Neuronal stem cell (in vitro differentiated cells): Measurements from ENCODE around the gene KCNQ1.

Source experiments
- DNase-seq: peaks from one replicate; pipeline ENCODE4 v3.0.0-alpha.2; 2013; ENCODE audit warnings: low spot score
- H2AFZ ChIP-seq: one replicate; pipeline ENCODE4 v1.6.1; 2013; ENCODE audit warnings: mild to moderate bottlenecking, low read length, inconsistent platforms
- H2AK5ac ChIP-seq: 2 replicates; pipeline ENCODE4 v1.6.1; 2013; ENCODE audit warnings: low read depth, mild to moderate bottlenecking, inconsistent platforms, low read length, moderate library complexity, mixed read lengths
- H2BK120ac ChIP-seq: 2 replicates; pipeline ENCODE4 v1.6.1; 2013; ENCODE audit warnings: low read depth, mild to moderate bottlenecking, inconsistent platforms, low read length, moderate library complexity, mixed read lengths
- H2BK12ac ChIP-seq: one replicate; pipeline ENCODE4 v1.6.1; 2013; ENCODE audit warnings: low read length, inconsistent platforms
- H2BK15ac ChIP-seq: 2 replicates; pipeline ENCODE4 v1.6.1; 2013; ENCODE audit warnings: mild to moderate bottlenecking, low read length, inconsistent platforms, mixed read lengths
- H2BK5ac ChIP-seq: one replicate; pipeline ENCODE4 v1.6.1; 2013; ENCODE audit warnings: inconsistent platforms, mild to moderate bottlenecking, low read length, moderate library complexity
- H3K14ac ChIP-seq: one replicate; pipeline ENCODE4 v1.6.1; 2013; ENCODE audit warnings: low read length, inconsistent platforms
- H3K18ac ChIP-seq: 2 replicates; pipeline ENCODE4 v1.6.1; 2013; ENCODE audit warnings: low read length, inconsistent platforms
- H3K23ac ChIP-seq: 2 replicates; pipeline ENCODE4 v1.6.1; 2013; ENCODE audit warnings: low read depth, mild to moderate bottlenecking, mixed read lengths, low read length, inconsistent platforms; ENCODE audit not compliant: poor library complexity
- H3K27ac ChIP-seq: replicated peaks from 3 replicates; pipeline ENCODE4 v1.5.1; 2013; ENCODE audit warnings: low read length, inconsistent platforms
- H3K27me3 ChIP-seq, 3 experiments: 2 replicates each; pipeline ENCODE4 v1.6.1; 2013; ENCODE audit warnings: low read length in 3 of 3, mild to moderate bottlenecking in 2 of 3, inconsistent platforms in 1 of 3, low read depth in 1 of 3, mixed read lengths in 1 of 3, moderate library complexity in 1 of 3; ENCODE audit not compliant: control insufficient read depth in 3 of 3, insufficient read depth in 3 of 3
- H3K36me3 ChIP-seq, 2 donors: replicated peaks in 1 of 2; 2 replicates each; pipeline ENCODE4 v1.6.1; 2013; ENCODE audit warnings: low read length in 2 of 2; ENCODE audit not compliant: control insufficient read depth in 2 of 2, insufficient read depth in 2 of 2
- H3K4ac ChIP-seq: 2 replicates; pipeline ENCODE4 v1.6.1; 2013; ENCODE audit warnings: inconsistent platforms, mild to moderate bottlenecking, low read length, moderate library complexity
- H3K4me1 ChIP-seq, 2 donors: 1 replicate in 1 of 2; 2 replicates in 1 of 2; pipeline ENCODE4 v1.6.1; 2013; ENCODE audit warnings: low read length in 2 of 2, low read depth in 1 of 2; ENCODE audit not compliant: control insufficient read depth in 2 of 2, insufficient read depth in 1 of 2
- H3K4me2 ChIP-seq: one replicate; pipeline ENCODE4 v1.6.1; 2013; ENCODE audit warnings: mild to moderate bottlenecking, low read length, inconsistent platforms; ENCODE audit not compliant: insufficient read depth, poor library complexity, severe bottlenecking
- H3K4me3 ChIP-seq, 2 donors: 2 replicates each; pipeline ENCODE4 v1.5.1; 2013; ENCODE audit warnings: low read length in 2 of 2, mild to moderate bottlenecking in 2 of 2, inconsistent platforms in 1 of 2, moderate library complexity in 1 of 2
- H3K79me1 ChIP-seq: one replicate; pipeline ENCODE4 v1.6.1; 2013; ENCODE audit warnings: low read depth, mild to moderate bottlenecking, inconsistent platforms, low read length, moderate library complexity
- H3K9ac ChIP-seq: one replicate; pipeline ENCODE4 v1.6.1; 2013; ENCODE audit warnings: mild to moderate bottlenecking, low read depth, low read length, inconsistent platforms; ENCODE audit not compliant: poor library complexity
- H3K9me3 ChIP-seq, 2 donors: replicated peaks in 1 of 2; 2 replicates each; pipeline versions ENCODE3 to v1.6.1; 2013; ENCODE audit warnings: low read length in 2 of 2, mild to moderate bottlenecking in 2 of 2, inconsistent platforms in 1 of 2, low read depth in 1 of 2, mixed read lengths in 1 of 2, moderate library complexity in 1 of 2; ENCODE audit not compliant: control insufficient read depth in 2 of 2, insufficient read depth in 1 of 2
- H4K8ac ChIP-seq: one replicate; pipeline ENCODE4 v1.6.1; 2013; ENCODE audit warnings: low read depth, mild to moderate bottlenecking, inconsistent platforms, low read length, moderate library complexity
- H4K91ac ChIP-seq: one replicate; pipeline ENCODE4 v1.6.1; 2013; ENCODE audit warnings: low read length, low read depth, mild to moderate bottlenecking, inconsistent platforms; ENCODE audit not compliant: poor library complexity
- WGBS, 2 donors: extraction: QIAGEN DNeasy Blood & Tissue Kit; methylation state at CpG; one replicate each; pipeline ENCODE4 v1.1.7; 2013; ENCODE audit warnings: missing lambda C conversion rate in 2 of 2, mixed read lengths in 1 of 2; ENCODE audit not compliant: insufficient read length in 2 of 2, insufficient replicate concordance in 1 of 2; ENCODE audit errors: extremely low coverage in 2 of 2; 5-methylcytosine and 5-hydroxymethylcytosine counted together

KCNQ1 gene

DNA sequence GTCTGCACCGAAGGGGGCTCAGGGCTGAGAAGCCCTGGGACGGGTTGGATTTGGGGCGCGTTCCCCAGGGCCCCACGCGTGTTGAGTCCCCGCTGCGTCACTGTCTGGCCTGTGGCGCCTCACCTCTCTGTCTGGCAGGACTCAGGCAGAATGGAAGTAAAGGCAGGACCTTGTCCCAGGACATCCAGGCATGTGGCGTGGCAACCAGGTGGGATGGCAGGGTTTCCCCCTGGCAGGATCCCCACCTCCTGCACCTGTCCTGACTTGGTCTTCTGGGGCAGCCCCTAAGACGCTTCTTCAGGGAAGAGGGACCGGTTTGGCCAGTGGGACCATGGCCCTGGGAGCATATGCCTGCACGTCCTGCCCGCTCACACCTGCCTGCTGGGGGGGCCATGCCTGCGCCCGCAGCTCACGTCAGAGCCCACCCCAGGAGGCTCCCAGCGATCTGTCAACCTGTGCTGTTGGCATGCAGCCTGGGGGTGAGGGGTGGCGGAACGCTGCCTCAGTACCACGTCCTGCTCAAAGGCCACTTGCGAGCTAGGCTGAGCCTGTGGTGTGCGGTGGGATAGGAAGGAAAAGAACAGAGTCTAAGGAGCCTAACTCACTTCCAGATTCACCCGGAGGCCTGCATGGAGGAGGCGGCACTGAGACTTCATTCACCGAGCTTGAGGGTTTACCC lies 72.7 kb downstream of the KCNQ1 start:
- Histone ChIP-seq H4K8ac (no peak overlapping the region), H2BK120ac (no peak overlapping the region), H3K79me1 (no peaks in the 10 kb centered on the region), H3K27me3 (peaks cover 0 to 15% (median 0%) of the 10 kb centered on the region in 3 experiments), H3K18ac (peak overlapping the region; percentile 80), H2AK5ac (peak overlapping the region; percentile 88), H3K14ac (peak overlapping the region; percentile 71), H4K91ac (no peak overlapping the region), H2AFZ (no peak overlapping the region), H2BK5ac (peak overlapping the region; percentile 53), H3K36me3 (no peaks in the 10 kb centered on the region), H3K9me3 (no peaks in the 10 kb centered on the region), H3K27ac (no peak overlapping the region), H3K4ac (no peak overlapping the region), H3K23ac (peak overlapping the region; percentile 80), H3K9ac (no peak overlapping the region), H3K4me2 (no peak overlapping the region), H2BK15ac (peak overlapping the region; percentile 58), H2BK12ac (peak overlapping the region; percentile 58), H3K4me1 (no peaks in the 10 kb centered on the region), H3K4me3 (no peak overlapping the region)
- WGBS, 2 donors, result no CpG with 5 or more reads among the region's 26 CpGs
- no peak for DNase-seq

DNA sequence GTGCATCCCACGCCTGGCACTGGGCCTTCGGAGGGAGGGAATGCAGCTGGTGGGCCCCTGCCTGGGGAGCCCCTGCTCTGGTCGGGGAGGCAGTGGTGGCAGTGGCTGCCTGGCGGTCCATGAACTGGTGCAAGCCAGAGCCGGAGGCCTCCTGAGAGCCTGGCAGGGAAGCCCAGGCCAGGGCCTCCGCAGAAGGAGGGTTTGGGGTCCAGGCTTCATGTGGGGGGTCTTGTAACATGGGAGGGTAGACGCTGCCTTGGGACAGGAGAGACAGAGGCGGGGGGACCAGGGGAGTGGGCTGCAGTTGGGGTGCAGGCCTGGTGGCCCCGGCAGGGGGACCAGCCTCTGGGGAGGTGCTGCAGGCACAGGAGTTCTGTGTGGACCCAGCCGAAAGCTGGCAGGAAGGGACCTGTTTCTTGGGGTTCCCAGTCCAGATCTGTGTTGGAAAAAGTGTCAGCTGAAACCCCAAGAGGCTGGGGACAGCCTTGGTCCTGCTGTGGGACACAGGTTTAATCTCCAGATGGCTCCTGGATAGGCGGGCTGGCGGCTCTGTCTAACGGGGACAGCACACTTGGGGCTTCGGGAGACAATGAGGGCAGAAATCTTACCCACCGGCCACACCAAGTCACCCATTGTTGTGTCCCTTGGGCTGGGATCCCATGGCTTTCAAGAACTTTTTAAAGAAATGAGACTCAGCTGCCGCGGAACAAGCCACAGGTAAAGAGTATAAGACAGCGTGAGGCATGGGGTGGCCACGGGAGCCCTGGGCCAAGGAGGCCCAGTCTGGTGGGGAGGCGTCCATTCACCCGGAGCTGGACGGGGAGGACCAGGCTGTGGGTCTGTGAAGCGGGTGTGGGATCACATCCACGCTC lies 73.5 kb downstream of the KCNQ1 start:
- Histone ChIP-seq H3K27ac (no peak overlapping the region), H2BK12ac (no peak overlapping the region), H2AFZ (no peak overlapping the region), H3K4me3 (peak overlapping the region in 1 of 2 donors; percentile 58), H3K4ac (no peak overlapping the region), H2BK15ac (peak overlapping the region; percentile 35), H4K8ac (no peak overlapping the region), H3K4me2 (no peak overlapping the region), H3K14ac (no peak overlapping the region), H3K79me1 (no peaks in the 10 kb centered on the region), H2BK120ac (no peak overlapping the region), H4K91ac (no peak overlapping the region), H3K18ac (peak overlapping the region; percentile 72), H3K9me3 (no peaks in the 10 kb centered on the region), H3K27me3 (peaks cover 0 to 14% (median 0%) of the 10 kb centered on the region in 3 experiments), H2BK5ac (peak overlapping the region; percentile 83), H3K36me3 (no peaks in the 10 kb centered on the region), H3K9ac (peak overlapping the region; percentile 30), H3K4me1 (no peaks in the 10 kb centered on the region), H2AK5ac (peak overlapping the region; percentile 68), H3K23ac (no peak overlapping the region)
- WGBS, 2 donors, result no CpG with 5 or more reads among the region's 24 CpGs
- no peak for DNase-seq

DNA sequence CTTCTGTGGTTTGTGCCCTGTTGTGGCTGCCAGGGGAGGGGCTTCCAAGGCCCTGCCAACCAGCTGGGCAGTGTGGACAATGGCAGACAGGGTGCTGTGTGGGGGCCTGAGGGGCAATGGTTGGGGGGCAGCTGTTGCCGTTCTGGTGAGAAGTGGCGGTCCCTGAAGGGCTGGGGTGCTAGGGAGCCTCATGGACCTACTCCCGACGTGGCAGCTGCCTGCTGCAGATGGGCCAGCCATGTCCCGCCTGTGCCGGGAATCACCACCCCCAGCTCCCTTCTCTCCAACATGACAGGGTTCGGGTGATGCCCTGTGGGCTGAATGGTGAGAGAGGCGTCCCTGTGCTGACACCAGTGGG lies 74.2 kb downstream of the KCNQ1 start:
- peak overlapping the region; percentile 50 for H2BK120ac ChIP-seq
- H3K4me2 ChIP-seq, result no peak overlapping the region
- H2AFZ ChIP-seq, result no peak overlapping the region
- peak overlapping the region; percentile 16 for H2BK5ac ChIP-seq
- no peak overlapping the region for H3K9ac ChIP-seq
- H3K36me3 ChIP-seq, result no peaks in the 10 kb centered on the region
- no peak overlapping the region for H2BK12ac ChIP-seq
- H3K14ac ChIP-seq, result no peak overlapping the region
- peak overlapping the region; percentile 0 for H3K4ac ChIP-seq
- H3K27ac ChIP-seq, result no peak overlapping the region
- peaks cover 0 to 14% (median 0%) of the 10 kb centered on the region in 3 experiments for H3K27me3 ChIP-seq
- H3K4me1 ChIP-seq, result no peaks in the 10 kb centered on the region
- no peaks in the 10 kb centered on the region for H3K79me1 ChIP-seq
- no peak overlapping the region for H2BK15ac ChIP-seq
- no peak for DNase-seq
- H3K4me3 ChIP-seq, result peak overlapping the region in 1 of 2 donors; percentile 58
- H3K18ac ChIP-seq, result peak overlapping the region; percentile 52
- H3K23ac ChIP-seq, result no peak overlapping the region
- H2AK5ac ChIP-seq, result peak overlapping the region; percentile 68
- no peak overlapping the region for H4K8ac ChIP-seq
- no peaks in the 10 kb centered on the region for H3K9me3 ChIP-seq
- no CpG with 5 or more reads among the region's 8 CpGs for WGBS, 2 donors
- H4K91ac ChIP-seq, result no peak overlapping the region

DNA sequence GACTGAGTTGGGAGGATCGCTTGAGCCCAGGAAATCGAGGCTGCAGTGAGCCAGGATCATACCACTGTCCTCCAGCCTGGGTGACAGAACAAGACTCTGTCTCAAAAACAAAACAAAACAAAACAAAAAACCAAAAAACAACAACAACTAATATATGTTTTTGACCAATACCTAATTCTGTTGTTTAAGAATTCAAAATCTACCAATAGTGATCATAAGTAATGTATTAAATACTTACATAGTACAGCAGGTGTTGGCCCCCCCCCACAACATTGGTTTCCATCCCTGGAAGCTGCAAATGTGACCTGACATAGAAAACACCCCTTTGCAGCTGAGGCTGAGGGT lies 74.7 kb downstream of the KCNQ1 start:
- H3K36me3 ChIP-seq, result no peaks in the 10 kb centered on the region
- no peaks in the 10 kb centered on the region for H3K9me3 ChIP-seq
- no peak overlapping the region for H4K8ac ChIP-seq
- peaks cover 0 to 14% (median 0%) of the 10 kb centered on the region in 3 experiments for H3K27me3 ChIP-seq
- no peak overlapping the region for H3K4me2 ChIP-seq
- H3K18ac ChIP-seq, result no peak overlapping the region
- no CpG with 5 or more reads among the region's 2 CpGs for WGBS, 2 donors
- H4K91ac ChIP-seq, result no peak overlapping the region
- no peak overlapping the region for H2BK120ac ChIP-seq
- H2AFZ ChIP-seq, result no peak overlapping the region
- H3K9ac ChIP-seq, result no peak overlapping the region
- no peak for DNase-seq
- no peak overlapping the region for H2BK5ac ChIP-seq
- no peak overlapping the region for H2BK15ac ChIP-seq
- H3K4me1 ChIP-seq, result no peaks in the 10 kb centered on the region
- no peak overlapping the region for H3K23ac ChIP-seq
- H2AK5ac ChIP-seq, result no peak overlapping the region
- H3K27ac ChIP-seq, result no peak overlapping the region
- H3K14ac ChIP-seq, result no peak overlapping the region
- no peak overlapping the region for H3K4ac ChIP-seq
- no peak overlapping the region for H2BK12ac ChIP-seq
- H3K79me1 ChIP-seq, result no peaks in the 10 kb centered on the region
- H3K4me3 ChIP-seq, result no peak overlapping the region
